HEK293 (cell line): ENCODE results near the gene BLVRA.

Source experiments
- CTCF ChIP-seq: fragments of 450-650 bp; formaldehyde crosslinking; IDR thresholded peaks from 2 replicates; pipeline ENCODE4 v1.5.1; 2016; ENCODE audit warnings: missing biosample characterization, missing genetic modification characterization
- OVOL3 ChIP-seq: fragments of 450-650 bp; formaldehyde crosslinking; IDR thresholded peaks from 2 replicates; pipeline ENCODE4 v1.5.1; 2016; ENCODE audit warnings: missing biosample characterization, missing genetic modification characterization
- SETDB1 ChIP-seq: IDR thresholded peaks from one replicate; pipeline ENCODE4 v1.6.1; 2017; ENCODE audit warnings: mild to moderate bottlenecking, low read length, moderate library complexity, mixed read lengths; ENCODE audit not compliant: insufficient read length
- ZBTB11 ChIP-seq: fragments of 450-650 bp; formaldehyde crosslinking; conservative IDR thresholded peaks from 2 replicates; pipeline ENCODE4 v1.5.1; 2016; ENCODE audit warnings: low read depth, missing biosample characterization, missing genetic modification characterization
- ZNF211 ChIP-seq: fragments of 450-650 bp; formaldehyde crosslinking; IDR thresholded peaks from 2 replicates; pipeline ENCODE4 v1.5.1; 2016; ENCODE audit warnings: low read depth, missing biosample characterization, missing genetic modification characterization
- ZNF561 ChIP-seq: fragments of 450-650 bp; IDR thresholded peaks from 2 replicates; pipeline ENCODE4 v1.5.1; 2018; ENCODE audit warnings: missing biosample characterization, missing genetic modification characterization, borderline replicate concordance
- ZNF664 ChIP-seq: fragments of 450-650 bp; formaldehyde crosslinking; IDR thresholded peaks from 2 replicates; pipeline ENCODE4 v1.5.1; 2016; ENCODE audit warnings: missing biosample characterization, missing genetic modification characterization
- ZNF792 ChIP-seq: fragments of 450-650 bp; formaldehyde crosslinking; IDR thresholded peaks from 2 replicates; pipeline ENCODE4 v1.5.1; 2016; ENCODE audit warnings: missing biosample characterization, missing genetic modification characterization
- ZSCAN23 ChIP-seq: fragments of 450-650 bp; formaldehyde crosslinking; IDR thresholded peaks from 2 replicates; pipeline ENCODE4 v1.5.1; 2016; ENCODE audit warnings: missing biosample characterization, missing genetic modification characterization

GRCh38 chr7:43791665-43792064 is 33.2 kb downstream of the BLVRA start:
- TF ChIP-seq OVOL3 (tag by site-specific recombination) = no peak
- no peak for TF ChIP-seq ZBTB11
- no peak for TF ChIP-seq ZNF561 (tag by site-specific recombination)
- no peak for TF ChIP-seq CTCF (tag by site-specific recombination)
- TF ChIP-seq ZNF792 (tag by site-specific recombination) = no peak
- no peak for TF ChIP-seq SETDB1
- TF ChIP-seq ZNF211 = no peak
- no peak for TF ChIP-seq ZNF664
- no peak for TF ChIP-seq ZSCAN23 (tag by site-specific recombination)
